H9 (cell line): Measurements from ENCODE around the gene ANO10. TPM values are rescaled to one million over a fixed set of nuclear protein-coding genes. Genes with fewer than 3 reads are reported as not detected.

Source experiments
- DNase-seq: peaks from one replicate; pipeline ENCODE4 v3.0.0-alpha.2; 2017
- H2AFZ ChIP-seq: one replicate; pipeline ENCODE4 v1.6.1; 2013; ENCODE audit warnings: mild to moderate bottlenecking, low read length, control low read depth, moderate library complexity
- H2AK5ac ChIP-seq: 2 replicates; pipeline ENCODE4 v1.6.1; 2013; ENCODE audit warnings: low read length, control low read depth, mixed read lengths; ENCODE audit not compliant: insufficient read length
- H2BK120ac ChIP-seq: one replicate; pipeline ENCODE4 v1.6.1; 2013; ENCODE audit warnings: low read depth, mild to moderate bottlenecking, low read length, control low read depth, inconsistent platforms; ENCODE audit not compliant: poor library complexity, severe bottlenecking
- H2BK12ac ChIP-seq: 2 replicates; pipeline ENCODE4 v1.6.1; 2013; ENCODE audit warnings: low read length, control low read depth, mixed read lengths, low read depth; ENCODE audit not compliant: insufficient read length
- H2BK15ac ChIP-seq: 2 replicates; pipeline ENCODE4 v1.6.1; 2013; ENCODE audit warnings: low read depth, low read length, control low read depth
- H2BK20ac ChIP-seq: one replicate; pipeline ENCODE4 v1.6.1; 2013; ENCODE audit warnings: low read depth, mild to moderate bottlenecking, low read length, control low read depth, inconsistent platforms; ENCODE audit not compliant: poor library complexity, severe bottlenecking
- H2BK5ac ChIP-seq: 2 replicates; pipeline ENCODE4 v1.6.1; 2013; ENCODE audit warnings: low read length, control low read depth, mixed read lengths; ENCODE audit not compliant: insufficient read length
- H3K14ac ChIP-seq: 2 replicates; pipeline ENCODE4 v1.6.1; 2013; ENCODE audit warnings: low read length, control low read depth; ENCODE audit not compliant: insufficient read depth
- H3K18ac ChIP-seq: 2 replicates; pipeline ENCODE4 v1.6.1; 2013; ENCODE audit warnings: low read depth, mild to moderate bottlenecking, mixed read lengths, low read length, control low read depth; ENCODE audit not compliant: insufficient read length
- H3K23ac ChIP-seq: 2 replicates; pipeline ENCODE4 v1.6.1; 2013; ENCODE audit warnings: low read length, control low read depth, mixed read lengths, low read depth; ENCODE audit not compliant: insufficient read length
- H3K23me2 ChIP-seq: 2 replicates; pipeline ENCODE4 v1.6.1; 2013; ENCODE audit warnings: low read depth, mild to moderate bottlenecking, mixed read lengths, low read length, control low read depth; ENCODE audit not compliant: insufficient read length, poor library complexity, severe bottlenecking
- H3K27ac ChIP-seq: 2 replicates; pipeline ENCODE4 v1.5.1; 2013; ENCODE audit warnings: low read length, control low read depth, mixed read lengths, low read depth; ENCODE audit not compliant: insufficient read length
- H3K27me3 ChIP-seq: 2 replicates; pipeline ENCODE4 v1.6.1; 2013; ENCODE audit warnings: low read length, control low read depth, inconsistent platforms; ENCODE audit not compliant: insufficient read depth
- H3K4ac ChIP-seq: 2 replicates; pipeline ENCODE4 v1.6.1; 2013; ENCODE audit warnings: low read depth, mild to moderate bottlenecking, control low read depth, inconsistent platforms, low read length, moderate library complexity
- H3K4me1 ChIP-seq: 2 replicates; pipeline ENCODE4 v1.6.1; 2013; ENCODE audit warnings: low read length, control low read depth, inconsistent platforms; ENCODE audit not compliant: insufficient read depth
- H3K4me2 ChIP-seq: 2 replicates; pipeline ENCODE4 v1.6.1; 2013; ENCODE audit warnings: low read length, control low read depth, mixed read lengths; ENCODE audit not compliant: insufficient read length, insufficient read depth
- H3K56ac ChIP-seq: 2 replicates; pipeline ENCODE4 v1.6.1; 2013; ENCODE audit warnings: low read depth, mild to moderate bottlenecking, mixed read lengths, low read length, control low read depth; ENCODE audit not compliant: insufficient read length
- H3K79me1 ChIP-seq: 2 replicates; pipeline ENCODE4 v1.6.1; 2013; ENCODE audit warnings: low read depth, mild to moderate bottlenecking, moderate library complexity, low read length, control low read depth, inconsistent platforms; ENCODE audit not compliant: insufficient read depth, poor library complexity, severe bottlenecking
- H3K79me2 ChIP-seq: 2 replicates; pipeline ENCODE4 v1.6.1; 2013; ENCODE audit warnings: low read length, control low read depth, inconsistent platforms; ENCODE audit not compliant: insufficient read depth
- H3K9ac ChIP-seq: 2 replicates; pipeline ENCODE4 v1.6.1; 2013; ENCODE audit warnings: low read length, control low read depth, mixed read lengths; ENCODE audit not compliant: insufficient read length; ENCODE audit errors: extremely low read depth
- H3K9me3 ChIP-seq: one replicate; pipeline ENCODE4 v1.6.1; 2013; ENCODE audit warnings: low read depth, low read length, inconsistent platforms; ENCODE audit not compliant: control insufficient read depth
- H3T11ph ChIP-seq: one replicate; pipeline ENCODE4 v1.6.1; 2013; ENCODE audit warnings: mild to moderate bottlenecking, low read length, control low read depth, inconsistent platforms
- H4K20me1 ChIP-seq: one replicate; pipeline ENCODE4 v1.6.1; 2013; ENCODE audit not compliant: control insufficient read depth, insufficient read length, insufficient read depth
- H4K5ac ChIP-seq: 2 replicates; pipeline ENCODE4 v1.6.1; 2013; ENCODE audit warnings: low read depth, mild to moderate bottlenecking, mixed read lengths, low read length, control low read depth; ENCODE audit not compliant: insufficient read length
- H4K8ac ChIP-seq: replicated peaks from 2 replicates; pipeline ENCODE4 v1.6.1; 2013; ENCODE audit warnings: low read length, control low read depth, mixed read lengths, low read depth; ENCODE audit not compliant: insufficient read length
- H4K91ac ChIP-seq: 2 replicates; pipeline ENCODE4 v1.6.1; 2013; ENCODE audit warnings: low read depth, mild to moderate bottlenecking, moderate library complexity, mixed read lengths, low read length, control low read depth; ENCODE audit not compliant: insufficient read length
- H3K27ac Mint-ChIP-seq, 3 experiments: 2 replicates in 2 of 3; 3 replicates in 1 of 3; pipeline ENCODE4 v1.8.0; 2020 to 2021; ENCODE audit warnings: mixed read lengths in 3 of 3, mild to moderate bottlenecking in 1 of 3, moderate library complexity in 1 of 3
- H3K27me3 Mint-ChIP-seq: 2 replicates; pipeline ENCODE4 v1.8.0; 2021; ENCODE audit warnings: low read depth, mild to moderate bottlenecking, moderate library complexity, mixed read lengths
- H3K36me3 Mint-ChIP-seq, 3 experiments: 2 replicates in 2 of 3; 3 replicates in 1 of 3; pipeline ENCODE4 v1.8.0; 2020 to 2021; ENCODE audit warnings: low read depth in 3 of 3, mixed read lengths in 3 of 3; ENCODE audit not compliant: insufficient read depth in 1 of 3
- H3K4me1 Mint-ChIP-seq, 2 experiments: 2 replicates each; pipeline ENCODE4 v1.8.0; 2020; ENCODE audit warnings: mixed read lengths in 2 of 2
- H3K4me3 Mint-ChIP-seq, 2 experiments: 2 replicates in 1 of 2; 3 replicates in 1 of 2; pipeline ENCODE4 v1.8.0; 2020 to 2021; ENCODE audit warnings: mild to moderate bottlenecking in 2 of 2, mixed read lengths in 2 of 2, moderate library complexity in 1 of 2
- H3K9me3 Mint-ChIP-seq, 2 experiments: 2 replicates in 1 of 2; 3 replicates in 1 of 2; pipeline ENCODE4 v1.8.0; 2020; ENCODE audit warnings: mild to moderate bottlenecking in 2 of 2, mixed read lengths in 2 of 2, moderate library complexity in 1 of 2
- CTCF ChIP-seq: fragments of 200-600 bp; sonication (generic); conservative IDR thresholded peaks from 3 replicates; pipeline ENCODE4 v1.8.0; 2021; ENCODE audit warnings: antibody characterized with exemption, mild to moderate bottlenecking
- WGBS: extraction: QIAGEN DNeasy Blood & Tissue Kit; methylation state at CpG from one replicate; pipeline ENCODE4 v1.1.7; 2013; ENCODE audit warnings: missing lambda C conversion rate, low lambda C conversion rate, mixed read lengths; ENCODE audit not compliant: insufficient read length; ENCODE audit errors: extremely low coverage; 5-methylcytosine and 5-hydroxymethylcytosine counted together
- total RNA-seq: library from RNA; stranded (reverse); gene quantifications from 2 replicates; pipeline ENCODE4 v1.2.1, GENCODE V29; 2021

ANO10 gene
- total RNA-seq, 1 experiment from 2014 or later = 38.7 TPM

GRCh38 chr3:43423639-43424038 is 198.2 kb downstream of the ANO10 start:
- H3K9ac ChIP-seq = no peak overlapping the region
- no peaks in the 10 kb centered on the region for H3K23me2 ChIP-seq
- H4K5ac ChIP-seq = no peak overlapping the region
- no peak overlapping the region for H2BK5ac ChIP-seq
- no peak overlapping the region for H3K23ac ChIP-seq
- TF ChIP-seq CTCF = no peak
- H3K79me1 ChIP-seq = no peaks in the 10 kb centered on the region
- H3K56ac ChIP-seq = no peak overlapping the region
- H3K4me3 Mint-ChIP-seq = no peak overlapping the region
- no peaks in the 10 kb centered on the region for H3K79me2 ChIP-seq
- WGBS = no CpG with 5 or more reads among the region's 3 CpGs
- no peak overlapping the region for H2BK12ac ChIP-seq
- H3K36me3 Mint-ChIP-seq = peaks cover 2 to 12% (median 7%) of the 10 kb centered on the region in 3 experiments; a peak in 5 of 7 replicates
- H3K27ac ChIP-seq = no peak overlapping the region
- no peak overlapping the region for H4K8ac ChIP-seq
- H2AFZ ChIP-seq = no peak overlapping the region
- H3K27ac Mint-ChIP-seq = peak overlapping the region in 1 of 3 experiments; percentile 50; a peak in 2 of 7 replicates
- H2BK120ac ChIP-seq = no peak overlapping the region
- H3K27me3 Mint-ChIP-seq = no peaks in the 10 kb centered on the region
- H3K14ac ChIP-seq = no peak overlapping the region
- H3K4me1 ChIP-seq = peaks cover 5% of the 10 kb centered on the region; the same call in 1 of the 2 replicates
- H4K91ac ChIP-seq = no peak overlapping the region
- H2AK5ac ChIP-seq = no peak overlapping the region
- no peak for DNase-seq
- no peak overlapping the region for H3K18ac ChIP-seq
- no peaks in the 10 kb centered on the region; a peak in 2 of 5 replicates for H3K9me3 Mint-ChIP-seq
- H3K4me2 ChIP-seq = no peak overlapping the region
- H3T11ph ChIP-seq = no peak overlapping the region
- no peak overlapping the region for H2BK20ac ChIP-seq
- no peaks in the 10 kb centered on the region for H3K9me3 ChIP-seq
- no peaks in the 10 kb centered on the region for H3K27me3 ChIP-seq
- no peak overlapping the region for H3K4ac ChIP-seq
- no peak overlapping the region for H2BK15ac ChIP-seq
- no peaks in the 10 kb centered on the region for H4K20me1 ChIP-seq
- H3K4me1 Mint-ChIP-seq = peaks cover 21 to 24% of the 10 kb centered on the region in 2 experiments
